HCT116 (cell line): ENCODE data around the gene TGFBR1. TPM values are rescaled to one million over a fixed set of nuclear protein-coding genes. Genes with fewer than 3 reads are reported as not detected.

ENCODE experiments used
- ATAC-seq: fragments of 200-7000 bp; cut with Tn5 transposase; 2 replicates; pipeline ENCODE4 v1.9.1; 2020; ENCODE audit warnings: mild to moderate bottlenecking, moderate library complexity
- BruUV-seq: library from RNA; stranded (reverse); fragments of 400-500 nt; replicated peaks from 2 replicates; lab custom pipeline; 2021; lab: Mats Ljungman, UMichigan
- CTCF ChIA-PET: fragments of 300-600 bp; sonication (Branson Sonifier 250); formaldehyde crosslinking; loops from one replicate; lab custom pipeline; 2021; ENCODE audit warnings: antibody characterized with exemption; lab: Charles Lee
- POLR2A ChIA-PET: fragments of 300-600, 350-600 bp; sonication (Branson Sonifier 250); formaldehyde crosslinking; loops from one replicate; lab custom pipeline; 2021; ENCODE audit warnings: antibody characterized with exemption; lab: Charles Lee
- RAD21 ChIA-PET, 2 experiments: fragments of 300-600 bp; sonication (Branson Sonifier 250); formaldehyde crosslinking; loops; one replicate each; lab custom pipeline; 2023; ENCODE audit warnings: low total read pairs in 2 of 2; ENCODE audit not compliant: uncharacterized antibody in 2 of 2, unreplicated experiment in 2 of 2, low non-redundant PET in 1 of 2; lab: Charles Lee
- DNase-seq: peaks from one replicate; pipeline ENCODE4 v3.0.0-alpha.2; 2010; ENCODE audit warnings: low read depth, low spot score
- H2AFZ ChIP-seq: fragments of 200-600 bp; shearing (Covaris generic), sonication (generic); 2 replicates; pipeline ENCODE4 v1.6.1; 2017; ENCODE audit warnings: low read depth, mixed run types, mixed read lengths, antibody characterized with exemption, low read length; ENCODE audit not compliant: poor library complexity, severe bottlenecking
- H3K27ac ChIP-seq: 2 replicates; pipeline ENCODE4 v1.5.1; 2012; ENCODE audit warnings: low read depth, low read length
- H3K27me3 ChIP-seq: fragments of 200-600 bp; sonication (generic); 2 replicates; pipeline ENCODE4 v1.6.1; 2016; ENCODE audit warnings: mixed run types, low read length, mixed read lengths; ENCODE audit not compliant: insufficient read depth
- H3K36me3 ChIP-seq, 2 experiments: fragments of 200-500 bp in 1 of 2; fragments of 200-600 bp in 1 of 2; sonication (Bioruptor generic) in 1 of 2; sonication (generic) in 1 of 2; 2 replicates each; pipeline versions ENCODE4 v1.5.1 to v1.6.1; 2014 to 2016; ENCODE audit warnings: low read length in 2 of 2, inconsistent platforms in 1 of 2, mixed read lengths in 1 of 2, mixed run types in 1 of 2; ENCODE audit not compliant: insufficient read depth in 2 of 2, control insufficient read depth in 1 of 2
- H3K4me1 ChIP-seq, 2 experiments: fragments of 200-600 bp in 1 of 2; sonication (generic) in 1 of 2; 2 replicates each; pipeline versions ENCODE4 v1.5.1 to v1.6.1; 2012 to 2017; ENCODE audit warnings: low read length in 2 of 2, inconsistent platforms in 1 of 2, mild to moderate bottlenecking in 1 of 2, mixed read lengths in 1 of 2, mixed run types in 1 of 2, moderate library complexity in 1 of 2; ENCODE audit not compliant: insufficient read depth in 2 of 2, control insufficient read depth in 1 of 2
- H3K4me2 ChIP-seq: fragments of 200-600 bp; sonication (generic); 2 replicates; pipeline ENCODE4 v1.6.1; 2017; ENCODE audit warnings: mixed run types, low read length, mixed read lengths
- H3K4me3 ChIP-seq, 2 experiments: fragments of 200-600 bp in 1 of 2; sonication (generic) in 1 of 2; replicated peaks in 1 of 2; 2 replicates each; pipeline ENCODE4 v1.5.1; 2011 to 2016; ENCODE audit warnings: low read length in 2 of 2, control low read depth in 1 of 2, low read depth in 1 of 2, mild to moderate bottlenecking in 1 of 2, mixed read lengths in 1 of 2, mixed run types in 1 of 2
- H3K79me2 ChIP-seq: fragments of 200-600 bp; sonication (generic); 2 replicates; pipeline ENCODE4 v1.6.1; 2017; ENCODE audit warnings: mild to moderate bottlenecking, mixed run types, low read length, moderate library complexity, mixed read lengths; ENCODE audit not compliant: insufficient read depth
- H3K9ac ChIP-seq: fragments of 200-600 bp; sonication (generic); 2 replicates; pipeline ENCODE4 v1.6.1; 2016; ENCODE audit warnings: low read length, mixed read lengths
- H3K9me2 ChIP-seq: fragments of 200-600 bp; sonication (generic), shearing (Covaris generic); 2 replicates; pipeline ENCODE4 v1.6.1; 2017; ENCODE audit warnings: mixed run types, mild to moderate bottlenecking, moderate library complexity; ENCODE audit not compliant: insufficient read depth
- H3K9me3 ChIP-seq, 2 experiments: fragments of 200-500 bp in 1 of 2; fragments of 200-600 bp in 1 of 2; sonication (Bioruptor generic) in 1 of 2; sonication (generic) in 1 of 2; 2 replicates each; pipeline ENCODE4 v1.6.1; 2014 to 2017; ENCODE audit warnings: low read length in 2 of 2, mixed read lengths in 2 of 2, inconsistent platforms in 1 of 2, low read depth in 1 of 2, mild to moderate bottlenecking in 1 of 2, mixed run types in 1 of 2, moderate library complexity in 1 of 2; ENCODE audit not compliant: control insufficient read depth in 1 of 2, insufficient read depth in 1 of 2
- H4K20me1 ChIP-seq: fragments of 200-600 bp; sonication (generic), shearing (Covaris generic); 2 replicates; pipeline ENCODE4 v1.6.1; 2017; ENCODE audit warnings: mixed run types, mild to moderate bottlenecking, moderate library complexity; ENCODE audit not compliant: insufficient read depth
- CBX3 ChIP-seq: IDR thresholded peaks from 2 replicates; pipeline ENCODE4 v1.6.1; 2012; ENCODE audit warnings: low read depth
- CEBPB ChIP-seq: IDR thresholded peaks from 2 replicates; pipeline ENCODE4 v1.6.1; 2012; ENCODE audit warnings: low read depth
- CTCF ChIP-seq, 3 experiments: fragments of 200-600 bp in 1 of 3; sonication (generic) in 1 of 3; IDR thresholded peaks in 2 of 3; conservative IDR thresholded peaks in 1 of 3; 2 replicates each; pipeline ENCODE4 v1.5.1; 2012 to 2017; ENCODE audit warnings: low read depth in 2 of 3, low read length in 2 of 3, antibody characterized with exemption in 1 of 3, borderline replicate concordance in 1 of 3, control low read depth in 1 of 3, mild to moderate bottlenecking in 1 of 3, mixed read lengths in 1 of 3, mixed run types in 1 of 3, moderate library complexity in 1 of 3; ENCODE audit not compliant: insufficient read depth in 1 of 3
- EGR1 ChIP-seq: IDR thresholded peaks from 2 replicates; pipeline ENCODE4 v1.6.1; 2012; ENCODE audit warnings: low read depth
- ELF1 ChIP-seq: IDR thresholded peaks from 2 replicates; pipeline ENCODE4 v1.6.1; 2012; ENCODE audit warnings: low read depth, borderline replicate concordance
- EZH2phosphoT487 ChIP-seq: fragments of 200-600 bp; IDR thresholded peaks from 2 replicates; pipeline ENCODE4 v1.6.1; 2018; ENCODE audit warnings: antibody characterized with exemption, borderline replicate concordance
- FOSL1 ChIP-seq: IDR thresholded peaks from 2 replicates; pipeline ENCODE4 v1.6.1; 2012; ENCODE audit warnings: low read depth
- POLR2AphosphoS5 ChIP-seq: IDR thresholded peaks from 2 replicates; pipeline ENCODE4 v1.6.1; 2011; ENCODE audit warnings: mild to moderate bottlenecking, low read depth, low read length, moderate library complexity
- RAD21 ChIP-seq: IDR thresholded peaks from 2 replicates; pipeline ENCODE4 v1.6.1; 2012; ENCODE audit warnings: low read depth, mild to moderate bottlenecking
- SP1 ChIP-seq: IDR thresholded peaks from 2 replicates; pipeline ENCODE4 v1.6.1; 2012; ENCODE audit warnings: low read depth
- SRF ChIP-seq: IDR thresholded peaks from 2 replicates; pipeline ENCODE4 v1.6.1; 2012; ENCODE audit warnings: low read depth
- TCF7L2 ChIP-seq: IDR thresholded peaks from 2 replicates; pipeline ENCODE4 v1.7.0; 2011; ENCODE audit warnings: borderline replicate concordance, inconsistent platforms; ENCODE audit not compliant: insufficient read depth, insufficient read length; ENCODE audit errors: extremely low read depth
- YY1 ChIP-seq: IDR thresholded peaks from 2 replicates; pipeline ENCODE4 v1.6.1; 2011; ENCODE audit warnings: low read length, low read depth, moderate library complexity, mild to moderate bottlenecking; ENCODE audit not compliant: insufficient replicate concordance; ENCODE audit errors: extremely low read depth
- ZFX ChIP-seq: fragments of 450-650 bp; IDR thresholded peaks from 2 replicates; pipeline ENCODE4 v1.6.1; 2017
- ZNF274 ChIP-seq: fragments of 200-500 bp; sonication (Bioruptor generic); IDR thresholded peaks from 2 replicates; pipeline ENCODE4 v1.6.1; 2014; ENCODE audit warnings: mild to moderate bottlenecking, low read depth, low read length, inconsistent platforms
- intact Hi-C: fragments of 100-400 bp; cut with micrococcal nuclease; formaldehyde crosslinking; loops from 2 replicates; pipeline ENCODE4 v1.10.0; 2022
- total RNA-seq: library from RNA; stranded (reverse); gene quantifications from one replicate; pipeline ENCODE4 v1.2.1, GENCODE V29; 2021; ENCODE audit not compliant: unreplicated experiment
- TF ChIP-seq, protein P1 (sequence below): IDR thresholded peaks from 2 replicates; pipeline ENCODE4 v1.6.1; 2012
- TF ChIP-seq, protein P2 (sequence below): IDR thresholded peaks from 2 replicates; pipeline ENCODE4 v1.6.1; 2012; ENCODE audit warnings: low read depth

Gene TGFBR1
- total RNA-seq, 1 experiment from 2014 or later = 26.6 TPM

DNA sequence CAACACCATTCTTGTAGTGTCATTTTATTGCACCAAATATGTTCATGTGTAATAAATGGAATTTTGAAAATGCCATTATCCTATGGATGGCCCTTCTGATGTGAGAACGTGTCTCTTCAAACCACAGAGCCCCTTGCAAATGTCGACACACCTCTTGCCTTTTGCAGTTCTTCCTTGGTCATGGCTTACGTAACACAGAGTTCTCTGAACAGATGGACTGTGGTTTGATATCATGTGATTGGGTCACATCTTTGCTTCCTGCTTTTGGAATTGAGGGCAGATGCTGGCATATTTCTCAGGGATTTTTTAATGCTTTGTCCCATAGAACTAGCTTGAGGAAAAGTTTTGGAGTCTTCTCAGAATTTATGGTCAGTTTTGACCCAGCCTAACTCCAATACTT, 4.6 kb downstream of the TGFBR1 start:
- Histone ChIP-seq H3K9ac (no peak overlapping the region), H3K9me2 (no peaks in the 10 kb centered on the region), H3K27me3 (no peaks in the 10 kb centered on the region), H3K36me3 (no peaks in the 10 kb centered on the region), H4K20me1 (no peaks in the 10 kb centered on the region), H3K4me2 (no peak overlapping the region), H3K27ac (no peak overlapping the region), H3K79me2 (0 out of 2 replicates have a peak, but pooled peaks cover 5% of the 10 kb centered on the region), H3K4me1 (peaks cover 0 to 11% of the 10 kb centered on the region in 2 experiments; a peak in 2 of 4 replicates), H3K4me3 (no peak overlapping the region), H3K9me3 (no peaks in the 10 kb centered on the region), H2AFZ (no peak overlapping the region)
- CTCF ChIA-PET = no interaction called here
- POLR2A ChIA-PET = no interaction called here
- no peak for TF ChIP-seq ZFX
- no peak for TF ChIP-seq CEBPB
- TF ChIP-seq ELF1 = no peak
- TF ChIP-seq TCF7L2 = no peak
- no peak for TF ChIP-seq SRF
- no peak for TF ChIP-seq RAD21
- no peak for TF ChIP-seq EZH2phosphoT487
- no peak for TF ChIP-seq CBX3
- no peak for TF ChIP-seq CTCF (IDR thresholded peaks at IDR 0.05 in 2 of 3, conservative IDR thresholded peaks at IDR 0.05 in 1 of 3; ENCODE audit: borderline replicate concordance in 1 of 3, insufficient read depth in 1 of 3, low read depth in 2 of 3, low read length in 2 of 3)
- no peak for TF ChIP-seq SP1
- TF ChIP-seq, protein P1, sequence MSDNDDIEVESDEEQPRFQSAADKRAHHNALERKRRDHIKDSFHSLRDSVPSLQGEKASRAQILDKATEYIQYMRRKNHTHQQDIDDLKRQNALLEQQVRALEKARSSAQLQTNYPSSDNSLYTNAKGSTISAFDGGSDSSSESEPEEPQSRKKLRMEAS = no peak
- TF ChIP-seq YY1 = no peak
- no peak for TF ChIP-seq POLR2AphosphoS5
- no peak for TF ChIP-seq EGR1
- no peak for TF ChIP-seq FOSL1
- no peak for TF ChIP-seq ZNF274
- TF ChIP-seq, protein P2, sequence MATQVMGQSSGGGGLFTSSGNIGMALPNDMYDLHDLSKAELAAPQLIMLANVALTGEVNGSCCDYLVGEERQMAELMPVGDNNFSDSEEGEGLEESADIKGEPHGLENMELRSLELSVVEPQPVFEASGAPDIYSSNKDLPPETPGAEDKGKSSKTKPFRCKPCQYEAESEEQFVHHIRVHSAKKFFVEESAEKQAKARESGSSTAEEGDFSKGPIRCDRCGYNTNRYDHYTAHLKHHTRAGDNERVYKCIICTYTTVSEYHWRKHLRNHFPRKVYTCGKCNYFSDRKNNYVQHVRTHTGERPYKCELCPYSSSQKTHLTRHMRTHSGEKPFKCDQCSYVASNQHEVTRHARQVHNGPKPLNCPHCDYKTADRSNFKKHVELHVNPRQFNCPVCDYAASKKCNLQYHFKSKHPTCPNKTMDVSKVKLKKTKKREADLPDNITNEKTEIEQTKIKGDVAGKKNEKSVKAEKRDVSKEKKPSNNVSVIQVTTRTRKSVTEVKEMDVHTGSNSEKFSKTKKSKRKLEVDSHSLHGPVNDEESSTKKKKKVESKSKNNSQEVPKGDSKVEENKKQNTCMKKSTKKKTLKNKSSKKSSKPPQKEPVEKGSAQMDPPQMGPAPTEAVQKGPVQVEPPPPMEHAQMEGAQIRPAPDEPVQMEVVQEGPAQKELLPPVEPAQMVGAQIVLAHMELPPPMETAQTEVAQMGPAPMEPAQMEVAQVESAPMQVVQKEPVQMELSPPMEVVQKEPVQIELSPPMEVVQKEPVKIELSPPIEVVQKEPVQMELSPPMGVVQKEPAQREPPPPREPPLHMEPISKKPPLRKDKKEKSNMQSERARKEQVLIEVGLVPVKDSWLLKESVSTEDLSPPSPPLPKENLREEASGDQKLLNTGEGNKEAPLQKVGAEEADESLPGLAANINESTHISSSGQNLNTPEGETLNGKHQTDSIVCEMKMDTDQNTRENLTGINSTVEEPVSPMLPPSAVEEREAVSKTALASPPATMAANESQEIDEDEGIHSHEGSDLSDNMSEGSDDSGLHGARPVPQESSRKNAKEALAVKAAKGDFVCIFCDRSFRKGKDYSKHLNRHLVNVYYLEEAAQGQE = no peak
- RAD21 ChIA-PET = no interaction called here
- DNase-seq (no peak), ATAC-seq (no peak)
- no TSS peak for BruUV-seq
- intact Hi-C loops = no loop called here
